GM21367 (cell line): Measurements from ENCODE around the gene SLC9A3.
"Not testable (repeated sequence)": the region's sequence is repeated elsewhere in the genome, so short reads cannot be mapped to it uniquely, and the experiment has no call there.

Experiments used
- ATAC-seq: cut with Tn5 transposase; IDR thresholded peaks from one replicate; pipeline ENCODE4 v1.9.1; 2021; ENCODE audit not compliant: unreplicated experiment

Gene SLC9A3

DNA sequence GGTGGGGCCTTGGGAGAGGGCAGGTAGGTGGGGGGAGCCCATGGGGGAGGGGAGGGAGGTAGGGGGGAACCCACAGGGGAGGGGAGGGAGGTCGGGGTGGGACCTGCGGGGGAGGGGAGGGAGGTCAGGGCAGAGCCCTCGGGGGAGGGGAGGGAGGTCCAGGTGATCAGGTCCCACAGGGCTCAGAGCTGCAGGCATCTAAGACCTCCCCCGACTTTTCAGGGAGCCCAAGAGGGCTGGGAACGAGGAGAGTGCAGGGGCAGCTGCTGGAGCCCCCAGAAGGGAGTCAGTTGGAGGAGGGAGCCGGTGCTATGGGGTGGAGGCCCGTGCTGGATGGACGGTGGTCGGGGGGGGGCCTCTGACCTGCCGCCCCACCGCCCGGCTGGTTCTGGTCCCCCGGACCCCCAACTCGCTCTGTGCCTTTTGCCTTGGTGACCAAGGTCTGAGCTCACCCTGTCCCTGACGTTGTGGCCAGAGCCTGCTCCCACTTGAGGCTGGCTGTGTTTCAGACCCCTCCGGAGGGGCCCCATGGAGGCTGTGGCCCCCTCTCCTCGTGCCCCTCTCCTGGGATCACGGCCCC is 31.8 kb downstream of the SLC9A3 start:
- no peak for ATAC-seq

DNA sequence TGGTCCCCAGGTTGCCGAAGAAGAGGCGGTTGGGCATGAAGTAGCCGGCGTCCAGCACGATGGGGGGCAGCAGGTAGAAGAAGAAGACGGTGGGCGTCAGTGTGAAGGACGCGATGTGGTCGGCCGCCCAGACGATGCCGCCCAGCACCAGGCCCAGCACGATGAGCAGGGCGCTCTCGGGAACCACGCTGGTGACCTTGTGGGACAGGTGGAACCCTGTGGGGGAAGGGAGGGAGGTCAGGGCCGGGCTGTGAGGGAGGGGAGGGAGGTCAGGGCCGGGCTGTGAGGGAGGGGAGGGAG is 32.4 kb downstream of the SLC9A3 start:
- ATAC-seq = no peak

DNA sequence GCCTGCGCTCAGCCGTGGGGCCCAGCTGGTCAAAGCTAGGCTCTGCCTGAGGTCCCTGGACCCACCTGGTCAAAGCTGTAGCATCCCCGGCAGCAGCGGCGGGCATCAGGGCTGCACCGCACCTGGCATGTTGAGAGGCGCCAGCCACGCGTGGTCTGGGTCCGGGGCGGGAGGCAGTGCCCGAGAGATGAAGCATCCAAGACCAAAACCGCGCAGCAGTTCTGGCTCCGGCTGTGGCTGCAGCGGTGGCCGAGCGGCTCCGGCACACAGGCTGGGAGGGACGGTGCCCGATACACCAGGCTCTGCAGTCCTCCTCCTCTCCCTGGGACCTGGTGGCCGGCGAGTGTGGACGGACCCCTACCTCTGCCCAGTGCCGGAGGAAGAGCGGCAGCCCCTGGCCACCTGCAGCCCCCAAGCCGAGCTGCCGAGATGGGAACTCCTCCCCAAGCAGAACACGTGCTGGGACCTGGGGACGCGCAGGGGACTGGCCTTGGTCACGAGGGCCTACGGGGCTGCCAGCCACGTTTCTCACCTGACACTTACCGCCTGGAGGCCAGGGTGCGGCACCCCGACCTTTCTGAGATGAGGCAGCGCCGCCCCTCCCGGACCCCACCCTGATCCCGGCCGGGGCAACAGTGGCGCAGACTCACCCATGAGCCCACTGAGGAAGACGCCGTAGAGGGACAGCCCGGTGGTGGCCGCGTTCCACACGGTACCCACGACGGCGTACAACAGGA is 33.0 kb downstream of the SLC9A3 start:
- ATAC-seq = no peak

DNA sequence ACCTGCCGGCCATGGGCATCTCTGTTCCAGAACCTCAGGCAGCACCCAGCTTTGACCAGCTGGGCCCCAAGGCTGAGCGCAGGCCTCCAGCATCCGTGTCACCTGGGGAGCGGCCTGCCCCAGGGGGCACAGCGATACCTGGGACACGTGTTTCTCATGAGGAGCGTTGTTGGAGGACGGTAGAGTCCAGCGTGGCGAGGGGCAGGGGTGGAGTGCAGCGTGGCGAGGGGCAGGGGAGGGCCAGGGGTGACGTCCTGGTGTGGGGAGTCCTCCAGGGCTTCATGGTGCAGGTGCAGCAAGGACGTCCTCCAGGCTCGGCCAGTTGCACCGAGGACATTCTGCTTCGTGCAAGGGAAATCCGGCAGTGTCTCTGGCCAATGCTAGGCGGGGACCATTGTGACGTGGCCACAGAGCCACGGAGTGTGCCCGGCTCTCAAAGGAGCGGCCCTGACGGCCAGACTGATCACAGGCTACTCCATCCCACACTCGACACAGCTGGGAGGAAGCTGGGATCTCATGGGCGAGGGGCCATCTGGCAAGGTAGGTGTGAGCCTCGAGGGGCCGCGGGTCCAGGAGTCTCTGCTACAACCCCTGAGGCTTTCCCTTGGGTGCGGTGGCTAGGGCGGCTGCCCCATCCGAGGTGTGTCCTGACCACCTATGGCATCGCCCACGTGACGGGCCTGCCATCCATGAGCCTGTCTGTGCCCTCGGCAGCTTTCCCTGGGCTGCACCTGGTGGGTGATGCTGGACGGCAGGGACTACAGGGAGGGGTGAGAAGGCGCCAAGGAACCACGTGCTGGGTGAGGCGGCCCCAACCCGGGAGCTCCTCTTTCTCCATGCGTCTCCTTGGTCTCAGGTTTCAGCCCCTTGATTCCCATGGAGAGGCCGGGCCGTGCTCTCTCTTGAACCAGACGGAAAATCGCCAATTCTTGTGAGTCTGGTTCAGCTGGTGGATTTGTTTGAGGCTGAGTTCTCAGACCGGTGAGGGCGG is 33.8 kb downstream of the SLC9A3 start:
- ATAC-seq = no peak

DNA sequence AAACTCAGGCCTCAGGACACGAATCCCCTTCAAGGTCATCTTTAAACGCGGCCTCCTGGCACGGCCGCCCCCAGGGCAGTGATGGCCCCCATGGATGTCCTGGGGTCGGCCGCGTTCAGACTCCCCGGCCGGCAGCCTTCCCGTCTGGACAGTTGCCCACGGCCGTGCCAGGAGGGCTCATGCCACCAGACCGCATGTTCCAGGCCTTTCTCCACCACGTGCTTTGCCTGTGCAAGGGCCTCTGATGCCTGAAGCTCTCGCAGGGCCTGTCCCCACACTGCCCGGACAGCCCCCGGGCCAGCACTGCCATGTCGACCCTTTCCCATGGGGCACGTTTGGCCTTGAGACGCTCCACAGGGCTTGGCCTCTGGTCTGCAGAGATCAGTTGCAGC is 34.6 kb downstream of the SLC9A3 start:
- no peak for ATAC-seq

DNA sequence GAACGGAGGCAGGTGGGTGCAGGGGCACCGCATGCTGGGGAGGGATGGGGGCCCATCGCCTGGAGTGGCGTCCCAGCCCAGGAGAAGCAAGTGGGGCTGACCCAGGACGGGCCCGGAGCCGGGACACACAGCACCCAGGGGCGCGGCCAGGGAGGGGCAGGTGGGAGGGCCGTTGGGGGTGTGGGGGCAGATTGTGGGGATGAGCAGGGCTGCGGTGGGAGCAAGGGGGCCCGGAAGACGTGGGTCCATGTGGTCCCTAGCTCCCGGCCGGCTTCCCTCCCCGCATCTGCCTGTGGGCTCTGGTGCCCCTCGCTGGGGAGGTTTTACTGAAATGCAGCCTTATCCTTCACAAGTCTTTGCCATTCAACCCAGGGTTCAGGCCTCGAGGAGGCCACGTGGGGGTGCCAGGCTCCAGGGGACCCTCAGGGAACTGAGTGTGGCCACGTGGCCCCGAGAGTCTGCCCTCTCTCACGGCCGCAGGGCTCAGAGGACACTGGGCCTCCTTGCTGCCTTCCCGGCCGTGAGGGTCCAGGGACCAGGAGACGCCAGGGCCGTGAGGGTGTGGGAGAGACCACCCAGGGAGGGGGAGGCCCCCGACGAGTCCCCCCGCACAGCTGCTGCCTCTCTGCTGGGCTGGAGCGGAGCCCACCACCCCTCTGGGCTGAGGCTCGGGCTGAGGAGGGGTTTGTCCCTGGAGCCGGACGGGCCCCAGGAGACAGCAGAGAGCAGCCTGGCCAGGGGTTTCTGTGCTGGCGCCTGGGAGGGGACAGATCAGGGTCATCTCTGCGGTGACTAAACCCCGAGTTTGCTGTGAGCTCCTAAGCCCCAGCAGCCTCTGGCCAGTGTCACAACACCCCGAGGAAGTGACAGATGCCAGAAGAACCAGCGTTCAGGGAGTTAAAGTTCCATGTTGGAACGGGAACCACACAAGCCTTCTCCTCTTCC is 35.2 kb downstream of the SLC9A3 start:
- ATAC-seq = no peak

DNA sequence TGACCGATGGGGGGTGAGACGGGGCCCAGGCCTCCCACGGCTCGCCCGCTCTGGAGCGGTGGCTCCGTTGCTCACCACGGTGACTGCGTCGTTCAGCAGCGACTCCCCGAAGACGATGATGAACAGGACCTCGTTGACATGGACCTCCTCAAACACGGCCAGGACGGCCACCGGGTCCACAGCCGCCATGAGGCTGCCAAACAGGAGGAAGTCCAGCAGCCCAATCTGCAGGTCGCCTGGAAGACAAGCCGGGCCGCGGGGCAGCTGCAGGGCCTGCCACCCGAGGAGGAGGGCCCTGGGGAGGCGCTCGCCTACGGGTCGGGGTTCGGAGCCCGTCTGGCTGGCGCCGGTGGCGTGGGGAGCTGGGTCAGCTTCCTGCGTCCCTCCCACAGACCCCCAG is 36.0 kb downstream of the SLC9A3 start:
- no peak for ATAC-seq

DNA sequence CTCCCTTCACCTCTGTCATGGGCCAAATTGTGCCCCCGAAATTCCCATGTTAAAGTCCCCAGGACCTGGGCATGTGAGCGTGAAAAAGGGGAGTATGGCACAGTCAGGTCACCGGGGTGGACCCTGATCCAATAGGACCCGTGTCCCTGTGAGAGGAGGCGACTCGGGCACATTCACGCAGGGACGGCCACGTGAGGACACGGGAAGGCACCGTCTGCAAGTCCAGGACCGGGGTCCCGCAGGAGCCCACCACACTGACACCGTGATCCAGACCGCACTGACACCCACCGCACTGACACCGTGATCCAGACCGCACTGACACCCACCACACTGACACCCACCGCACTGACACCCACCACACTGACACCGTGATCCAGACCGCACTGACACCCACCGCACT is 37.7 kb downstream of the SLC9A3 start:
- ATAC-seq = not testable (repeated sequence)

DNA sequence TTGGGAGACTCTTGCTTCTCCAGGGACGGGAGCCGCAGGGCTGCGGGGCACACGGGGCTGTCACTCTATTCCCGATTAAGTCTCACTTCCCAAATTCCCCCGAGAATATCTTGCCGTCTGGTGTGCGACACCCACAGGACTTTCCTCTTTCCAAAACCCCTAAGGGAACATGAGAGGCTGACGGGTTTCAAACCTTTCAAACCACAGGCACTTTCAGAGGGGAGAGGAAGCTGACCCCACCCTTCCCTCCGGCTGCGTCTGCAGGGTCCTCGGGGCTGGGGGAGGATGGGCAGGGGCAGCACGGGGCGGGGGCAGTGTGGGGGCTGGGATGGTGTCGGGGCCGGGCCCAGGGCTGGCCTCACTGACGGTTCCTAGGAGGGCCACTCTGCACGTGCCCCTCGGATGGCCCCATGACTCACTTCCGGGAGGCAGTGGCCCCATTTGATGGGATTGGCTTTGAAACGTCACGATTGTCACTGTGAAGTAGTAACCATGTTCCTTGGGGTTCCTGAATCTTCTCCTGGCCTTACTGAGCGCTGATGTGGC is 38.2 kb downstream of the SLC9A3 start:
- no peak for ATAC-seq

DNA sequence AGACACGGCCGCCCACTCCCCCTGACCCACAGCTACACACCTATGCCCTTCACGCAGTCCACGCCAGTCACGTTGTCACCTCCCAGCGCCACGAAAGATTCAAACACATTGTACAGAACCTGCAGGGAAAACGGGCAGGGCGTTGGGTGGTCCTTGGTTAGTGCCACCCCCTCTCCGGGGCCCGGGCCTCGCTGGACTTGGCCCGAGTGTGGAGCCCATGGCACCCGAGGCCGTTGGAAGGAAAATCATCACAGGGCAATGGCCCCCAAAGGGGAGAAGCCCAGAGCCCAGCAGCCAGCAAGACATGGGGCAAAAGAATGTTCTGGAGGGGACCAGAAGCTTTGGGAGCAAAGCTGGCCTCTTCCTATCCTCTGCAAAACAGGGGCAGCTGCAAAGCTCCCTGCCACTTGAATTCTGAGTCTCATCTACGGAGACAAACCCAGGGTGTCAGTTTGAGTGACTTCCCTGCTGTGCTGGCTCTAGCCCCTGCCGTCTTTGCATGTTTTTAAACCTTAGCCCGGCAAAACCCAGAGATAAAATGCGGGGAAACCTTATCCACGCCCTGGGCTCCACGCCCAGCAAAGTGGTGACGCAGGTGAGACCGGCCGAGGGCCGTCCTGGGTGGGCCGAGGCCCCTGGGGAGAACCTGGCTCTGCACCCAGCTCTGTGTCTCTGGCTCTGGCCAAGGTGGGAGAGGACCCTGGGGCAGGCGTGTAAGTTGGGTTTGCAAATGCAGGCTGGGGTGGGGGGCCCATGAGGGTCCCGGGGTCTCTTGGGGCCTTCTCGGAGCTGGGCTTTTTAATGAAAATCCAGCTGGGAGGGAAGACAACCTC is 38.9 kb downstream of the SLC9A3 start:
- no peak for ATAC-seq

DNA sequence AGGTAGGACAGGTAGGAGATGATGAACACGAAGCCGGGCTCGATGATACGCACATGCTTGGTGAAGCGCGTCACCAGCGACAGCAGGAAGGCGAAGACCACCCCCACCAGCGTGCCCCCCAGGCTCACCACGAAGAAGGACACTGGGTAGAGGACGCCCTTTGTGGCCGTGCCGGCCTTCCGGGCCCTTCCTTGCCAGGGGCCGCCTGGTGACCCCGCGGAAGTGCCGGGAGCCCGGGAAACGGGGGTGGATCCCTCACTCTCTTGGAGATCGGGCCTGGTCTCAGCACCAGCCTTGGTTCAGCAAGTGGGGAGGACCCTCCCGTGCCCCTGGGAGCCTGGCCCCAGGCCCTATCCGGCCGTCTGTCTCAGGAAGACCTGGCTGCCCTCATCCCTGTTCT is 39.7 kb downstream of the SLC9A3 start:
- no peak for ATAC-seq

DNA sequence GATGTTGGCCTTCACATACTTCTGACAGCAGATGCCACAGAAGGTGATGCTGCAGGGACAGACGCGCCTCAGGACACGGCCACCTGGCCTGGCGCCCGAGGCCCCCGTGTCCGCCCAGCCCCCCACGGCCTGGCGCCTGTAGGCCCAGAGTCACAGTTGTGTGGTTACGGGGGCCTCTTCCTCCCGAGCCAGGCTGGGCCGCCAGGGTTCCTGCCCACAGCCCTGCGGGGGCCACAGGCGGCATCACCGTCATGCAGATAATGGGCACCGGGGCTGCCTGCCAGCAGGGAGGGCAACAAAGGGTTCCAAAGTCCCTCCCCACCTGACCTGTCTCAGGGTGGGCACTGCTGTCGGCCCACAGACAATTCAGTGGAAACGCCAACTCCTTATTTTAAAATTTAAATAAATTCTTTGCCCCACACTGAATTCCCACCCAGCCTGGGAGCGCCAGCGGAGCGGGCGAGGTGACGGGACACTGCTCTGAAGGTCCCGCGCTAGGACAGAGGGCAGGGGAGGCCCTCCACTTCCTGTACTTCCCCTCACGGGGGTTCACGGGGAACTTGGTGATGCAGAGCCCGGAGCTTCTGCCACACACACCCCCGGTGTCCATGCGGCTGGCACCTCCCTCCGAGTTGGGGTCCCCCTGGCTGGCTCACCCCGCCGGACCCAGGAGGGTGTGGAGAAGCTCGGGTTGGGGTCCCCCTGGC is 40.7 kb downstream of the SLC9A3 start:
- no peak for ATAC-seq

DNA sequence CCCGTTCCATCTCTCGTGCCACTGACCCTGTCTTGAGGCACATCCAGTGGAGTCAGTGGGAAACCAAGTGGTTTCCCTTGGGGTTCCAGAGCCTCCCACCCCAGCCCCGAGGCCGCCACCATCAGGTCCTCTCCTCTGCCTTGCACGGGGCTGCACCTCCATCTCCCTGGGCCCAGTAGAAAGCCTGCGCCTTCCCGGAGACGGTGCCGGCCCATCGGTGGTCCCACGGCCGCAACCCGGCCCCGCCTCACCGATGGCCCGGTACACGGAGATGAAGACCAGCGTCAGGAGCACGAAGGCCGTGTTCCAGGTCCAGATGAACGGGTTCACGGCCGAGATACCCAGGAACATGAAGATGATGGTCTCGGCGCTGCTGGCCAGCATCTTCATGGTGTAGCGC is 41.2 kb downstream of the SLC9A3 start:
- no peak for ATAC-seq

DNA sequence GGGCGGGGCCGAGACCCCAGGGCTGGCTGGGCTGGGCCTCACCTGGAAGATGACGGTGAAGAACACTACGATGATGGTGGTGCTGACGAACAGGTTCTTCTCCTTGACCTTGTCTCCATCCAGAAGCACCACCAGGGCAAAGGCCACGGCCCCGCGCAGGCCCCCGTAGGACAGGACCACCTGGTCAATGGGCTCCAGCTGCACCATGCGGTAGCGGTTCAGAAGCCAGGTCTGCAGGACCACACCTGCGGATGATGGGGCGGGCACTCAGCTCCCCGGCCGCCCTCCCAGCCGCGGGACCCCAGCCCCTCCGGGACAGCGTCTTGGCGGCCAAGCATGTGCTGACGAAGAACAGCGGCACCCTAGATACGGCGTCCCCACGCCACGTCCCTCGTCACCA is 41.7 kb downstream of the SLC9A3 start:
- no peak for ATAC-seq

DNA sequence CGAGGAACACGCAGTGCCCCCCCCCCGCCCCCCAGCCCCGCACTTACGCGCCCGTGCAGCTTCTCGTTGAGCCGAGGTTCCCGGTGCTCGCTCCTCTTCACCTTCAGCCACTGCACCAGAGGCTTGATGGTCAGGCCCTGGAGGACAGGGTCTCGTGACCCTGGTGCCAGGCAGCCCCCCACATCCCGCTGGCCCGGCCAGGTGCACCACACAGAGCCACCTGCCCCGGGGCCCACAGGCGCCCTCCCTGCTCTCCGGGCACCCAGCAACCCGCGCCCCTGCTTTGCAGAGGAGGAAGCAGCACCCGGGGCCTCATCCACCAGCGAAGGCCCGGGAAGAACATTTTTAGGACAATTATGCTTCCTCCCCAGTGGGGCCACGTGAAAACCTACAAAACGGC is 42.2 kb downstream of the SLC9A3 start:
- ATAC-seq = no peak

DNA sequence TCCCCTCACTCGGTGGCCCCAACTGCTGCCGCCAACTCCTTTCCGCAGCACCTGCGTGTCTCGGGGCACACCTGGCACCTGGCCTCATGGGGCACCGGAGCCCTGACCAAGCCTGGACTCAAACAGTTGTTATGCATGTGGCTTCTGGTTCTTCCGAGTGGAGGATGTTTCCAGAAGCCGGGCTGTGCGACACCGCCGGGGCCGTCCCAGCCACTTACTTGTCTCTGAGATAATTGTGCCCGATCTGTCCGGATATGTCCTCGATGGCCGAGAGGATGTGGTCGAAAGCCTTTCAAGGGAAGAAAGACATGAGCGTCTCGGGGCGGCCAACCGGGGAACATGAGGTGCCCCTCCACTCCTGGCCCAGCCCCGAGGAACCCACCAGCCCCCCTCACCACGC is 42.9 kb downstream of the SLC9A3 start:
- ATAC-seq = no peak

DNA sequence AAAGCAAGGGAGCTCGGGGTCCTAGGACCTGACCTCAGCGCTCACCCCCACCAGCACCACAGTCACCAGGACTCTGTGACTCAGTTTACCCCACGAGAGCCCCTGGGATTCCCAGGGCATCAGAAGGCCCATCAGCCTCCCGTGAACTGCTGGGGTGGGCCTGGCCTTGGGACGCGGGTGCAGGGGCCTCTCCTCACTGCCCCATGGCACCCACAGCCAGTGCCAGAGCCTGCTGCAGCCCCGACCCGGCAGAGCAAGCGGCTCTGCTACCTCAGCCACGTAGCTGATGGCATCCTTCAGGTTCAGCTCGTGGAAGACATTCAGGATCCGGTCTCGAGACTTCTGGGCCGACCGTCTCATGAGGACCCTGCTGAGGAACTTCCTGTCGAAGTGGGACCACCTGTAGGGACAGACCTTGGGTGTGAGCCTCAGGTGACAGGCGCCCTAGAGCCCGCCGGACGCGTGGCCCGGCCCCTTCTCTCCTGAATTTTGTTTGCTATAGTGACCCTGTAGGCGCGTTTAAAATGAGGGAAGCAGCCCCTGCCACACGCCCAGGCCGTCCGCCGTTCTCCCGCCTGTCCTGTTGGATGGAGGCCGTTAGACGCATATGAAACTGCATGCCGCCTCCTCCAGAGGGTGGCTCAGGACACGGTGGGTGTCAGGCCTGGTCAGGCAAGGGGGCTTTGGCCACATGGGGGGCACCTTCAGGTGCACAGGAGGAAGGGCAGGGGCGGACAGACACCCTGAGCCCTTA is 44.5 kb downstream of the SLC9A3 start:
- no peak for ATAC-seq

DNA sequence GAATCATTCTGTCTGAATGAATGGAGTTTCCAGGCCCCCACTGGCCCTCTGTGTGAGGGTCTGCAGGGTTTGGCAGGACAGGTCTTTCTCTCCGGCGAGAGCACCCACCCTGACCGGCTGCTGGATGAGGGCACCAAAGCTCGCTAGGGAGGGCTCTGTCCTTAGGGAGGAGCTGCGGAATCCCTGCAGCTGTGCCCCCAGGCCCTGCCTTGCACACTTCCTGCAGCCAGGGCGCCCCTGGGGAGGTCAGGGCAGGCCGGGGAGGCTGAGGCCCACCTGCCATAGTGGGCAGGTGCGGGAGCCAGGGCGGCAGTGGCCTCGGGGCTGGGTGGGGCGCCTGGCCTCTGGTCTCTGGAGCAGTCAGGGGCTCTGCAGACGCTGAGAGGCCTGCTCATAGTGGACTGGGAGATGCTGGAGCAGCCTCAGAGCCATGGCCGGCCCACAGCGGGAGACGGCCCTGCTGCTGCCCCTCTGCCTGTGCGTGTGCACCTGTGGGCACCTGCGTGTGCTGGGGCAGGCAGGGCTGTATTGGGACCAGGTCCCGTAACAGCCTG is 45.2 kb downstream of the SLC9A3 start:
- no peak for ATAC-seq
